Spleen (tissue), 11 donors: Measurements from ENCODE around the gene HECW1. TPM values are rescaled to one million over a fixed set of nuclear protein-coding genes. Genes with fewer than 3 reads are reported as not detected.
"Not testable (repeated sequence)": the region's sequence is repeated elsewhere in the genome, so short reads cannot be mapped to it uniquely, and the experiment has no call there.

Experiments
- DNase-seq: peaks from one replicate; pipeline ENCODE4 v3.0.0-alpha.2; 2020
- H3K27ac ChIP-seq, 8 donors: fragments of 200-600 bp; sonication (generic) in 7 of 8; 1 replicate in 4 of 8; 2 replicates in 4 of 8; pipeline versions ENCODE4 v1.5.0 to v1.8.0; 2016 to 2021; ENCODE audit warnings: inconsistent platforms in 4 of 8, mild to moderate bottlenecking in 4 of 8, moderate library complexity in 1 of 8
- H3K27me3 ChIP-seq, 7 donors: fragments of 200-600 bp; sonication (generic) in 6 of 7; replicated peaks in 1 of 7; 1 replicate in 4 of 7; 2 replicates in 3 of 7; pipeline versions ENCODE4 v1.5.0 to v1.8.0; 2016 to 2021; ENCODE audit warnings: inconsistent platforms in 3 of 7, mild to moderate bottlenecking in 1 of 7
- H3K36me3 ChIP-seq, 6 donors: fragments of 200-600 bp; sonication (generic) in 5 of 6; 1 replicate in 4 of 6; 2 replicates in 2 of 6; pipeline versions ENCODE4 v1.5.0 to v1.8.0; 2016 to 2021; ENCODE audit warnings: inconsistent platforms in 2 of 6
- H3K4me1 ChIP-seq, 6 donors: fragments of 200-600 bp; sonication (generic) in 5 of 6; 1 replicate in 3 of 6; 2 replicates in 3 of 6; pipeline versions ENCODE4 v1.5.0 to v1.8.0; 2016 to 2021; ENCODE audit warnings: inconsistent platforms in 3 of 6
- H3K4me3 ChIP-seq, 8 donors: fragments of 200-600 bp; sonication (generic) in 7 of 8; 1 replicate in 4 of 8; 2 replicates in 4 of 8; pipeline versions ENCODE4 v1.5.0 to v1.8.0; 2016 to 2021; ENCODE audit warnings: inconsistent platforms in 4 of 8, mild to moderate bottlenecking in 4 of 8, moderate library complexity in 2 of 8
- H3K9me3 ChIP-seq, 8 donors: fragments of 200-600 bp; sonication (generic) in 7 of 8; 1 replicate in 4 of 8; 2 replicates in 4 of 8; pipeline versions ENCODE4 v1.5.0 to v1.8.0; 2016 to 2021; ENCODE audit warnings: inconsistent platforms in 4 of 8
- POLR2A ChIP-seq, 3 donors: fragments of 450-650 bp; IDR thresholded peaks; one replicate each; pipeline ENCODE4 v1.5.1; 2017; ENCODE audit warnings: antibody characterized with exemption in 3 of 3, mild to moderate bottlenecking in 1 of 3
- POLR2AphosphoS5 ChIP-seq, 3 donors: sonication (generic); formaldehyde crosslinking; IDR thresholded peaks; one replicate each; pipeline ENCODE4 v1.5.1; 2017; ENCODE audit warnings: antibody characterized with exemption in 3 of 3
- WGBS, 5 donors: extraction: QIAGEN DNeasy Blood & Tissue Kit in 3 of 5; methylation state at CpG; one replicate each; pipeline versions ENCODE4 v1.1.5 to v1.1.7; 2013 to 2018; 5-methylcytosine and 5-hydroxymethylcytosine counted together
- intact Hi-C: fragments of 100-400 bp; cut with DNase I; formaldehyde crosslinking; loops from one replicate; pipeline ENCODE4 v1.15.0; 2023; ENCODE audit warnings: low total_unique reads
- polyA plus RNA-seq, 3 donors: library from polyadenylated mRNA; stranded (reverse); fragments of 200-250 nt; gene quantifications; one replicate each; pipeline ENCODE4 v1.2.1, GENCODE V29; 2013
- total RNA-seq, 7 donors: library from RNA; depleted of rRNA in 3 of 7; stranded (reverse); fragments of >200 nt in 3 of 7; fragmentation: NEBNext Ultra II Directional in 4 of 7; extraction: Animal tissue kit (Norgen Biotek cat#: 25700) in 4 of 7; gene quantifications; one replicate each; pipeline versions ENCODE4 v1.1.0 to v1.2.1, GENCODE V29; 2016 to 2021
- TF ChIP-seq, protein P1 (sequence below), 11 experiments: fragments of 200-600 bp in 7 of 11; fragments of 450-650 bp in 4 of 11; sonication (generic) in 4 of 11; IDR thresholded peaks in 8 of 11; conservative IDR thresholded peaks in 3 of 11; 1 replicate in 7 of 11; 2 replicates in 4 of 11; pipeline versions ENCODE4 v1.4.0 to v1.8.0; 2016 to 2021; ENCODE audit warnings: antibody characterized with exemption in 11 of 11, inconsistent platforms in 4 of 11, mild to moderate bottlenecking in 1 of 11
- donor health status: healthy with polysubstance abuse.
- donor health status: DM: no; HTN: no; CAD: no; lungs with moderate emphysema.
- donor health status: DM: no; HTN: no; CAD: no.
- donor health status: Bipolar disorder and iron deficiency.
- donor health status: healthy.
- donor health status: DM: no; HTN: no; CAD: no.
- donor health status: DM: yes; HTN: yes; CAD: no.

The HECW1 gene
- total and polyA plus RNA-seq, 10 donors = 0.03 to 1.5 (median 0.40) TPM; not detected in 1

DNA sequence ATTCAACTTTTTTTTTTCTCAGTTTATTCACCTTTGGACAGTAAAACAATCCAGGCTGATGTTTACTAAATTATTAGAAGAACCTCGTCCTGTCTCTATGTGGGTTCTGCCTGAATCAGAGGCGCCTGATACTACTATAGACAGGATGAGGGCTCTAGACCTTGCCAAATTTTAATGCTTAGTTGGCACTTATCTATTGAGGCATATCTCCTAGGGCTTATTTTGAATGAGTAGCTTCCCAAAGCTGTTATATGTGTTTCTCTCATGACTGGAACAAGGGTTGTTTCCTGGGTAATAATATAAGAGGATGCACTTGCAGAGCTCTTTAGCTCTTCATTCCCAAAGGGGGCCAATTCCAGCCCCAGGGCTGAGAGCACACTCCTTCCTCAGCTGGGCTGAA, 23.6 kb downstream of the HECW1 start:
- Histone ChIP-seq H3K27me3 (peaks cover 0 to 12% (median 0%) of the 10 kb centered on the region in 7 donors), H3K9me3 (no peaks in the 10 kb centered on the region), H3K4me3 (no peak overlapping the region), H3K27ac (no peak overlapping the region), H3K4me1 (no peaks in the 10 kb centered on the region), H3K36me3 (no peaks in the 10 kb centered on the region)
- TF ChIP-seq, protein P1, sequence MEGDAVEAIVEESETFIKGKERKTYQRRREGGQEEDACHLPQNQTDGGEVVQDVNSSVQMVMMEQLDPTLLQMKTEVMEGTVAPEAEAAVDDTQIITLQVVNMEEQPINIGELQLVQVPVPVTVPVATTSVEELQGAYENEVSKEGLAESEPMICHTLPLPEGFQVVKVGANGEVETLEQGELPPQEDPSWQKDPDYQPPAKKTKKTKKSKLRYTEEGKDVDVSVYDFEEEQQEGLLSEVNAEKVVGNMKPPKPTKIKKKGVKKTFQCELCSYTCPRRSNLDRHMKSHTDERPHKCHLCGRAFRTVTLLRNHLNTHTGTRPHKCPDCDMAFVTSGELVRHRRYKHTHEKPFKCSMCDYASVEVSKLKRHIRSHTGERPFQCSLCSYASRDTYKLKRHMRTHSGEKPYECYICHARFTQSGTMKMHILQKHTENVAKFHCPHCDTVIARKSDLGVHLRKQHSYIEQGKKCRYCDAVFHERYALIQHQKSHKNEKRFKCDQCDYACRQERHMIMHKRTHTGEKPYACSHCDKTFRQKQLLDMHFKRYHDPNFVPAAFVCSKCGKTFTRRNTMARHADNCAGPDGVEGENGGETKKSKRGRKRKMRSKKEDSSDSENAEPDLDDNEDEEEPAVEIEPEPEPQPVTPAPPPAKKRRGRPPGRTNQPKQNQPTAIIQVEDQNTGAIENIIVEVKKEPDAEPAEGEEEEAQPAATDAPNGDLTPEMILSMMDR (IDR thresholded peaks at IDR 0.05 in 8 of 11, conservative IDR thresholded peaks at IDR 0.05 in 3 of 11) = no peak
- TF ChIP-seq POLR2AphosphoS5 (IDR thresholded peaks at IDR 0.05) (no peak), POLR2A (IDR thresholded peaks at IDR 0.05) (no peak)
- intact Hi-C loops = no loop called here
- no peak for DNase-seq
- WGBS, 5 donors = 63 to 77% (median 71%) methylated on average over 2 of the region's 2 CpGs

DNA sequence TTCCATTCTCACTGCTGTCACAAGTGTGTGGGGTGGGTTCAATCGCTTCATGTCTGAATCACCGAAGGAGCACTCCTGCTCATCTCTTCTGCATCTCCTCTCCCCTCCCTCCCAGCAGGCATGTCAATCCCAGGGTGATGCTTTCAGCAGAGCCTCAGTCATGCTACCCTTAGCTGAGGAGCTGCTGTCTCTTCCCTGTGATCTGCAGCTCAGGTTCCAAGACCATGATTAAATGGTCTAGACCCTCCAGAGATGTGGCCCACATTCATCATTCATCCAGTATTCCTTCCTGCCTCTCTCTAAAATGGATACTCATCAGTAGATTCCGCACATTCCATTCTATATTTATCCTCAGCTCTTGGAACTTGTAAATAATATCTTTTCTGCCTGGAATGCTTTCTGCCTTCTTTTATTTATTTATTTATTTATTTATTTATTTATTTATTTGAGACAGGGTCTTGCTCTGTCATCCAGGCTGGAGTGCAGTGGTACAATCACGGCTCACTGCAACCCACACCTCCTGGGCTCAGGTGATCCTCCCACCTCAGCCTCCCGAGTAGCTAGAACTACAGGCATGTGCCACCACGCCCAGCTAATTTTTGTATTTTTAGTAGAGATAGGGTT, 24.8 kb downstream of the HECW1 start:
- peaks cover 0 to 12% (median 0%) of the 10 kb centered on the region in 7 donors for H3K27me3 ChIP-seq
- intact Hi-C loops, H3K4me3 ChIP-seq, DNase-seq, H3K4me1 ChIP-seq, H3K9me3 ChIP-seq, H3K27ac ChIP-seq, H3K36me3 ChIP-seq: not testable (repeated sequence)
- 89 to 98% (median 92%) methylated on average over 6 of the region's 6 CpGs for WGBS, 5 donors

DNA sequence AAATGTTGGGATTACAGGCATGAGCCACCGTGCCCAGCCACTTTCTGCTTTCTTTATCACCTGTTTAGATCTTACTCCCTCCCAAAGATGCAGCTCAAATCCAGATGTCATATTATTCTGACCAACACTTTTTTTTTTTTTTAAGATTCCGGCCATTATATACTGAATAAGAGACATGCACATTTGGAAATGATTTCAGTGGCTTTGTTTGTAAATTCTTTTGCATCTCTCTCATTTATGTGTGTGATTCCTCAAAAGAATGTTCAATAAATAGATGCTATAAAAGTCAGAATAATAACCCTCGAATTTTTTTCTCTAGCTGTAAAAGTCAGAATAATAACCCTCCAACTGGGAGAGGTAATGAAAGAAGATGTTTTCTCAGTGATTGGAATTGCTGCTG, 25.4 kb downstream of the HECW1 start:
- no peak overlapping the region for H3K4me3 ChIP-seq
- no peak overlapping the region for H3K27ac ChIP-seq
- no peak for TF ChIP-seq POLR2A (IDR thresholded peaks at IDR 0.05)
- 71 to 85% (median 81%) methylated on average over 3 of the region's 3 CpGs for whole genome bisulfite sequencing, 5 donors
- H3K27me3 ChIP-seq = peaks cover 0 to 12% (median 0%) of the 10 kb centered on the region in 7 donors
- intact Hi-C loops = no loop called here
- no peaks in the 10 kb centered on the region for H3K9me3 ChIP-seq
- DNase-seq = no peak
- H3K36me3 ChIP-seq = no peaks in the 10 kb centered on the region
- no peaks in the 10 kb centered on the region for H3K4me1 ChIP-seq

DNA sequence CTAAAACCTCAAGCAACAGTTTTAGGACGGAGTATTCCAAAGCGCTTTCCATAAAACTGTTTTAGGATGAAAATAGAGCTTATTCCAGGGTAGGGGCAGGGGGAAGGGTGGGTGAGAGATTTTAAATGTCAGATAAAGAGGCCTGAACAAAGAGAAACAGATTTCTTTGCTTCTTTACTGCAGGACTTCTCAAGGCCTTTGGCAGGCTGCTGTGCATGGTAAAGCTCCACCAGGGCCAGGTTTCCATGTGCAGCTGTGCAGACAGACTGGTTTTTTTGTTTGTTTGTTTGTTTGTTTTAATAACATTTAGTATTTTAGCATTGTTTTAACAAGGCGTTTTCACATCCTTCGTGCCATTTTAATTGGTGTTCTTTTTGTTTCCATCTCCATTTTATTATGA, 26.3 kb downstream of the HECW1 start:
- no peak overlapping the region for H3K4me3 ChIP-seq
- WGBS, 5 donors = 86 to 93% (median 89%) methylated on average over 4 of the region's 4 CpGs
- intact Hi-C loops = no loop called here
- TF ChIP-seq POLR2AphosphoS5 (IDR thresholded peaks at IDR 0.05) (no peak), POLR2A (IDR thresholded peaks at IDR 0.05) (no peak)
- TF ChIP-seq, protein P1 (IDR thresholded peaks at IDR 0.05 in 8 of 11, conservative IDR thresholded peaks at IDR 0.05 in 3 of 11) = no peak
- H3K36me3 ChIP-seq = no peaks in the 10 kb centered on the region
- no peak overlapping the region for H3K27ac ChIP-seq
- H3K27me3 ChIP-seq = peaks cover 0 to 12% (median 0%) of the 10 kb centered on the region in 7 donors
- no peak for DNase-seq
- H3K4me1 ChIP-seq = no peaks in the 10 kb centered on the region
- H3K9me3 ChIP-seq = no peaks in the 10 kb centered on the region

DNA sequence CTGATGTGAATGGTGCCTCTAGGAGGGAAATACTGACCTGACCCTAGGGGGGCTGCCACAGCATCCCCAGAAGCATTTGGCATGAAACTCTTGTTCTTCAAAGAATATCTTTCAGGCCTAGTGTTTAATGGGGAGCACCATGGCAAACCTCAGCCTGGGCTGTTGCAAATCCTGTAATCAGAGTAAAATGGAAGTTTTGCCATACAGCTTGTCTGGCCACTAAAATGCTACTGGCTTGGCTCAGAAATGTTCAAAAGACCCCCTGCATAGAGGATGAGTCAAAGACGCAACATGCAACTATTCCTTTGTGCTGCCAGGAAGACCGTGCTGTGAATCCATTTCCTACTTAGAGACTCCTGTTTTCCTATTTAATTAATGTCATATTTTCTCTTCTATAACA, 26.7 kb downstream of the HECW1 start:
- no peak for DNase-seq
- WGBS, 5 donors = 85 to 94% (median 87%) methylated on average over 2 of the region's 2 CpGs
- Histone ChIP-seq H3K4me1 (no peaks in the 10 kb centered on the region), H3K4me3 (no peak overlapping the region), H3K27ac (no peak overlapping the region), H3K36me3 (no peaks in the 10 kb centered on the region), H3K27me3 (peaks cover 0 to 10% (median 0%) of the 10 kb centered on the region in 7 donors), H3K9me3 (no peaks in the 10 kb centered on the region)
- TF ChIP-seq POLR2AphosphoS5 (IDR thresholded peaks at IDR 0.05) = no peak
- TF ChIP-seq, protein P1 (IDR thresholded peaks at IDR 0.05 in 8 of 11, conservative IDR thresholded peaks at IDR 0.05 in 3 of 11) = no peak
- TF ChIP-seq POLR2A (IDR thresholded peaks at IDR 0.05) = no peak
- intact Hi-C loops = no loop called here
